Activated CD8-positive, alpha-beta memory T cell treated with anti-CD3 and anti-CD28 coated beads, Interleukin-2, amount 50 U/mL, for 48 hours (primary cell): Measurements from ENCODE around the gene ERLIN1.
"Not testable (repeated sequence)": the region's sequence is repeated elsewhere in the genome, so short reads cannot be mapped to it uniquely, and the experiment has no call there.

Source experiments
- DNase-seq: peaks from one replicate; pipeline ENCODE4 v3.0.0-alpha.2; 2020

ERLIN1 gene

DNA sequence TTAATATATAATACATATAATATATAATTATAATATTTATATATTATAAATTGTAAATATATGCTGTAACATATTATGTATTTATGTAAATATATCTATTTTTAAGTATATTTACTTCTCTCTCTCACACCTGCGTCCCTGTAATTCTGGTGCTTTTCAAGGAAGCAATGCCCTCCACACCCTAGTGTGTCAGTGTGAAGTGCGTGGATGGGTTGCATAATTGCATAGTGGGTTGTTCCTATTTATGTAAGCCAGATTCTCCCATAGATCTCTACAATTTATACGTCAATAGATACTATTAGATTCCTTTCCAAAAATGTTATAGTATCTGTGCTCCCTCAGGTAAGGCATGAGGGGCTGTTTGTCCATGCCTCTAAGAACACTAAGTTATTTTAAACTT, 54.3 kb downstream of the ERLIN1 start:
- no peak for DNase-seq

DNA sequence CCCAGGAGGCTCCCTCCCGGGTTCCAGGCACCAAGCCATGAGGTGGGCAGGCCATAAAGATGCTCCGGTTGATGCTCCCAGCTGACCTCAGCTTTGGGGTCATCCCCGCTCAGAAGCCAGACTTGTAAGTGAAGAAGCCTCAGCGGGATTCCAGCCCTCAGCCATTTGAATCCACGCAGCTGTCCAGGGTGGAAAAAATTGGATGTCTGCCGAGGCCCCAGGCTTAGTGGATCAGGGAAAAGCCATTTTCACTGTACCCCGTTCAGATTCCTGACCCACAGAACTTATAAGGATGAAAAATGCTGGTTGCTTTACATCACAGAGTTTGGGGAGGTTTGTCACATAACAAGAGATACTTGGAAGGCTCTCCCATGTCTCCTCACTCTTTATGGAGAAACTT, 55.0 kb downstream of the ERLIN1 start:
- DNase-seq: no peak

DNA sequence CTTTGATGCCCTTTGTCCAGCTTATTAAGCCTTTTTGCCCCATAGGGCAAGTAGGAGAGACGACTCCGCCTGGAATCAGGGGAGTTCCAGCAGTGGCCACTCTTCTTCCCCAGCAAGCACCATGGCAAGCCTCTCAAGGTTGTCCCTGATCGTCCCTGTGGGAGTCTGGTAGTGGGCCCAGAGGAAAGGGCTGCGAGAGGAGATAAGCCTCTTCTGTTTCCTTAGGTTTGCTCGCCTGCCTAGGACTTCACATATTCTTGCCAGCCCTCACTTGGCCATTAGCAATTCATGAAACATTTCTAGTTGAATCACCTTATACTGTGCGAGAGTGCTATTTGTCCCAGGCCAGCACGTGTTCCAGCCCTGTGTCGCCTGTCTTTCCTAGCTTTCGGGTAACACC, 56.4 kb downstream of the ERLIN1 start:
- no peak for DNase-seq

DNA sequence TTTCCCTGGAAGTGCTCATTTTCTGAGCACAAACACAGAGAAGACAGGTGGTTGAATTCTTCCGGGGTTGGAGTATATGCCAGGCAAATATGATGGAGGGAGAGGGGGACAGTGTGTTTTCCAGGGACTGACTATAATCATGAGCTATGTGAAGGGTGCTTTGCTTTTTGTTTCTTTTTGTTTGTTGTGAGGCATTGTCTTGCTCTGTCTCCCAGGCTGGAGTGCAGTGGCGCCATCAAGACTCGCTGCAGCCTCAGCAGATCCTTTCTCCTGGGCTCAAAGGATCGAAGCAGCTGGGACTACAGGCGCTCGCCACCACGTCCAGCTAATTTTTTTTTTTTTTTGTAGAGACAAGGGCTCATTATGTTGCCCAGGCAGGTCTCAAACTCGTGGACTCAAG, 56.9 kb downstream of the ERLIN1 start:
- no peak for DNase-seq

DNA sequence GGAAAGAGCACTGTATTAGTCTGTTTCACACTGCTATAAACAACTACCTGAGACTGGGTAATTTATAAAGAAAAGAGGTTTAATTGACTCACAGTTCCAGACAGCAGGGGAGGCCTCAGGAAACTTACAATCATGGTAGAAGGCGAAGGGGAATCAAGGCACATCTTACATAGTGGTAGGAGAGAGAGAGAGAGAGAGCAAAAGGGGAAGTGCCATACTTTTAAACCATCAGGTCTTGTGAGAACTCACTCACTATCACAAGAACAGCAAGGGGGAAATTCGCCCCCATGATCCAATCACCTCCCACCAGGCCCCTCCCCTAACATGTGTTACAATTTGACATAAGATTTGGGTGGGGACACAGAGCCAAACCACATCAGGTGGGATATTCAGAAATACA, 60.5 kb downstream of the ERLIN1 start:
- not testable (repeated sequence) for DNase-seq

DNA sequence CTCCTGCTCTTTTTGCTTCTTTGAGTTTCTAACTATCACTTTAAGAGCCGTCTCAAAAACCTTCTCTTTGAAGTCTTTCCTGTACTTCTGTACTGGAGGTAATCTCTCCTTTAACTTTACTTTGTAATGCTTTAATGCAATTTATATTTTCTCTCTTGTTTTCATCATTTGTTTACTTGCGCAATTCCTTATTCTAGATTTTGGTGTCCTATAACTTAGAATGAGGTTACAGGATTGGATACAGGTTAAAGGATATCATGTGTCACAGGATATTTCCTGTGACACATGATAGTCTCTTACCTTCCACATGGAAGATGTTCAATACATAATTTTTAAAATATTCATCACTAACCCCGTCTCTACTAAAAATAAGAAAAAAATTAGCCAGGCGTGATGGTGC, 61.7 kb downstream of the ERLIN1 start:
- no peak for DNase-seq

DNA sequence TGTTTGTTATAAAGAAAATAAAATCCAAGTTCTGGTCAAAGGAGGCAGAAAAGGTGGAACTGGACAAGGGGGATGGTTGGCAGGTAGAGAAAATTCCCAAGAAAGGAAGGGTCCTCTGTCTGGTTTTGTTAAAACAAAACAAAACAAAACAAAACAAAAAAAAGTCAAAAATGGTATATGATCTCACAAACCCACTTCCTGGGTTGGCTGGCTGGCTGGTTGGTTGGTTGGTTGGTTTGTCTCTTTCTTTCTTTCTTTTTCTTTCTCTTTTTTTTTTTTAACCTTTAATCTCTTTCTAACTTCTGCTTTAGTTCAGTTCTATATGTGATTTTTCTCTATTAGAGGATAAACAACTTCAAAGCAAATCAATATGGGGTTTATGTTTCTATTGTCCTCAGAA, 63.0 kb downstream of the ERLIN1 start:
- DNase-seq: no peak

DNA sequence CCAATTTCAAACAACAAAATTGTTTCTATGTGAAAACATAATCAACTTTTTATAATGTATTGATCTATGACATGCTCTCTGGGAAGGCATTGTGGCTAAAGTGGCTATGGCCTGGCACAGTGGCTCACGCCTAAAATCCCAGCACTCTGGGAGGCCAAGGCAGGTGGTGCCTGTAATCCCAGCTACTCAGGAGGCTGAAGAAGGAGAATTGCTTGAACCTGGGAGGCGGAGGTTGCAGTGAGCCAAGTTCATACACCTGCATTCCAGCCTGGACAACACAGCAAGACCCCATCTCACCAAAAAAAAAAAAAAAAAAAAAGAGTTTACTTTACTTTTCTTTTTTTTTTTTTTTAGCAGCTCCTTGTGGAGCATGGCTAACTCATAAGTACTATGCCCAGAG, 65.3 kb downstream of the ERLIN1 start:
- DNase-seq: no peak

DNA sequence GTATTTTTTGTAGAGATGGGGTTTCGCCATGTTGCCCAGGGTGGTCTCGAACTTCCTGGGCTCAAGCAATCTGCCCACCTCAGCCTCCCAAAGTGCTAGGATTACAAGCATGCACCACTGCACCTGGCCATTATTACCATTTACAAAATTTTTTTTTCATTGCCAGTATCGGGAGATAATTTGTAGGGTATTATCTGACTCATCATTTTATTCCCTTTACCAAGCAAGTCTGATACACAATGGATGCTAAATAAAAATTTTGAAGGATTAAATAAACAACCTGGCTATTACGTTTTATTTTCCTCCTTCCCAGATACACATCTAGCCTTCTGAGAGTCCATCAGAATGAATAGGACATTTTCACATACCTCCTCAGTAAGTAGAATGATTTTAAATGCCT, 66.1 kb downstream of the ERLIN1 start:
- no peak for DNase-seq

DNA sequence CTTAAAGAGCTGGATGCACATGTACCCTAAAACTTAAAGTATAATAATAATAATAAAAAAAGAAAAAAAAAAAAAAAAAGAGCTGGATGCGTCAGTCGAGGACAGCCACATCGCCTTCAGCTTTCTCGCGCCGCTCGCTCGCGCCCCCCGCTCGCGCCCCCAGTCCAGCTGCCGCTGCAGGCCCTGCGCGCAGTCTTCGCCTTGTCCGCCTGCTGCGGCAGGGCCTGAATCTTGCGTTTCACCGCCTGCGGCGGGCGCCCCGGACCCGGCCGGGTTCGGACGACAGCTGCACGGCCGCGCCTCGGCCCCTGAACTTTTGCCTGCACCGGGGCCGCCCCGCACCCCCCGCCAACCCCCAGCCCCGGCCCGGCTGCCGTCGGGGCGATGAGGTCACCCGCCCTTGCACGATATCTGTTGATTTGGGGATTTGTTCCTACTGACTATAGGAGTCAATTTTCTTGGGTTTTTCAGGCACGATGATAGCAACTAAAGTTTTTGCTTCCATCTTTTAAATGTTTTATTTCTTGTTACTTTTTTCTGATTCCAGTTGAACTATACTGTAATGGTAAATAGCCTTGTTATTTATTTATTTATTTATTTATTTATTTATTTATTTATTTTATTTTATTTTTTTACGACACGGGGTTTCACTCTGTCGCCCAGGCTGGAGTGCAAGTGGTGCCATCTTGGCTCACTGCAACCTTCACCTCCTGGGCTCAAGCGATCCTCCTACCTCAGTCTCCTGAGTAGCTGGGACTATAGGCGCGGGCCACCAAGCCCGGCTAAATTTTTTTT, 70.7 kb downstream of the ERLIN1 start:
- DNase-seq: no peak

DNA sequence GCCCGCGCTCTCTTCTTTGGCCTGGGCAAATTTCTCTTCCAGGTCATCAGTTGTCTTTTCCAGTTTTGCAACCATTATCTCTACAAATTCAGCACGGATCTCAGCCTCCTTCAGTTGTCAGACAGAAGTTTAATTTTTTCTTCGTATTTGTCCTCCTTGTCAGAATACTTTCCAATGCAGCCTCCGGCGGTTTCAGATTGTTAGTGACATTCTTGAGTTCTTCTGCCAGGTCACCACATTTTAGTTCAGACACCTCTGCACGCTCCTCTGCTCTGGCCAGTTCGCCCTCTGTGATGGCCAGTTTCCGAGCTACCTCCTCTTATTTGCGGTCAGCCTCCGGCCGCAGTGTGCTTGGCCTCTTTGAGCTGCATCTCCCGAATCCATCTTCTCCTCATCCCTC, 71.4 kb downstream of the ERLIN1 start:
- no peak for DNase-seq

DNA sequence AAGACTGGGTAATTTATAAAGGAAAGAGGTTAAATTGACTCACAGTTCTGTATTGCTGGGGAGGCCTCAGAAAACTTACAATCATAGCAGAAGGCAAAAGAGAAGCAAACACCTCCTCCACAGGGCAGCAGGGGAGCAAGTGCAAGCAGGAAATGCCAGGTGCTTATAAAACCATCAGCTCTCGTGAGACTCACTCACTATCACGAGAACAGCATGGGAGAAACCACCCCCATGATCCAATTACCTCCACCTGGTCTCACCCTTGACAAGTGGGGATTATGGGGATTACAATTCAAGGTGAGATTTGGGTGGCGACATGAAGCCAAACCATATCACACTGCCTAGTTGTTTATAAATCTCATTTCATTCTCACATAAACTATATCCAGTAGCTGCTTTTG, 76.2 kb downstream of the ERLIN1 start:
- no peak for DNase-seq

DNA sequence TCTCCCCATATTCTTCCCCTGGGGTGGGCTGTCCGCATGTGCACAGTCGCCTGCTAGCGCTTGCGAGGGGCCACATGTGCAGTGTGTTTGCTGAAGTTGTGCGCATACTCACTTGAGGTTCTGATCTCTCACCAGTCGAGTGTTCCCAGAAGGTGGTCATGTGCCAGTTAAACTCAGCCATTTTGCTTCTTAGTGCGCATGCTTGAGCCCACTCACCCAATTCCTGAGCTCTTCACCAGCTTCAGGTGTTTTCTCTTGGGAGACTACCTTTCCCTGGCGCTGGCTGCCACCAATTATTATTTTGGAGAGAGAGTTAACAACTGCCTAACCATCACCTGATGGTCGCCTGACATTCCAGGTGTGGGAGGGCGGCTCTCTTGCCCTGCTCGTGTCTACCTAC, 79.0 kb downstream of the ERLIN1 start:
- DNase-seq: no peak

DNA sequence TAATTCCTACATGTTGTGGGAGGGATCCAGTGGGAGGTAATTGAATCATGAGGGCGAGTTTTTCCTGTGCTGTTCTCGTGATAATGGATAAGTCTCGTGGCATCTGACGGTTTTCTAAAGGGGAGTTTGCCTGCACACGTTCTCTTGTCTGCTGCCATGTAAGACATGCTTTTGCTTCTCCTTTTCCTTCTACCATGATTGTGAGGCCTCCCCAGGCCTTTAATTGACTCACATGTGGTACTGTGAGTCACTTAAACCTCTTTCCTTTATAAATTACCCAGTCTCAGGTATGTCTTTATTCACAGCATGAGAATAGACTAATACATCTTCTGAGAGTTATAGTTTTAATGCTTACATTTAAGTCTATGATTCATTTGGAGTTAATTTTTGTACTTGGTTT, 81.5 kb downstream of the ERLIN1 start:
- DNase-seq: no peak

DNA sequence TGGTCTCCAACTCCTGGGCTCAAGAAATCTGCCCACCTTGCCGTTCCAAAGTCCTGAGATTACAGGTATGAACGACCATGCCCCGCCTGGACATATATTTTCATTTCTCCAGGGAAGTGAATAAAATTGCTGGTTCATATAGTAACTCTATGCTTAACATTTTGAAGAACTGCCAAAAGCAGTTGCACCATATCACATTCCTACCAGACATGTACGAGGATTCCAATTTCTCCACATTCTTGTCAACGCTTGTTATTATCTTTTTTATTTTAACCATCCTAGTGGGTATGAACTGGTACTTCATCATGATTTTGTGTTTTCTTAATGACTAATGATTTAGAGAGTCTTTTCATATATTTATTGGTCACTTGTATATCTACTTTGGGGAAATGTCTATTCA, 82.2 kb downstream of the ERLIN1 start:
- no peak for DNase-seq

DNA sequence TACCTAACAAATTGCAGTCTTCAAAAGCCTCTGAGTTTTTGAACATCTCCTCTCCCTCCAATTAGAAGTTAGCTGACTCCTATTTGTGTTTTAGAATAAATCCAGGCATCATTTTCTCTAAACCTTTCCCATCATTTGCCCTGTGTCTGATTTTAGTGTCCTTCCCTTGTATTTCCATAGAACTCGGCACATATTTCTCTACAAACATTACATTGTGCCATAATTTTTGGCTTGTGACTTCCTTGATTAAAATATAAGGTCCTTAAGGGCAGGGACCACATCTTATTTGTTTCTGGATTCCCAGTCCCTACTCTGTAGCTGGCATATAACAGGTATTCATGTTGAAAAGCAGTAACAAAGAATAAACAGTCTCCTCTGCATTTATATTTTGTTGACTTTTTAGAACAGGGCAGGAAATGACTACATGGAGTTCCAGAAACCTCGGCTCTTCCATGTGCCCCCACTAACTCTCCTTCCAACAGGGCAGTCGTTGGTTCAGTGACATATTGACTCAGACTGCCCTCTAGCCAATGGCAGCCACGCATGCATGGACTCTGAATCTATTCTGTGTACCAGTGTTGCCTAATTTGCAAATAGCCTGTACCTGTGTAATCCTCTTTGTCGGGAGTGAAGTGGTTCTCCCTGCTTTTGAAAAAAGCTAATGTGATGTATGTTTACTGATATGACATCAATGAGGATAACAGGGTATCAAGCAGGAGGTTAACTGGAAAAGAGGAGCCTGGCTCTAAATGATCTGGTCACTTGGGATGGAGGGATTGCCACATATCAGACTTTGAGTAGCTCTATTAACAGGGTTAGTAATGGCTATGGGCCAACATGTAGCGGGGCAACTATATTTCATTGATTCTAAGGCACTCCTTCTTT, 84.4 kb downstream of the ERLIN1 start:
- DNase-seq: no peak

DNA sequence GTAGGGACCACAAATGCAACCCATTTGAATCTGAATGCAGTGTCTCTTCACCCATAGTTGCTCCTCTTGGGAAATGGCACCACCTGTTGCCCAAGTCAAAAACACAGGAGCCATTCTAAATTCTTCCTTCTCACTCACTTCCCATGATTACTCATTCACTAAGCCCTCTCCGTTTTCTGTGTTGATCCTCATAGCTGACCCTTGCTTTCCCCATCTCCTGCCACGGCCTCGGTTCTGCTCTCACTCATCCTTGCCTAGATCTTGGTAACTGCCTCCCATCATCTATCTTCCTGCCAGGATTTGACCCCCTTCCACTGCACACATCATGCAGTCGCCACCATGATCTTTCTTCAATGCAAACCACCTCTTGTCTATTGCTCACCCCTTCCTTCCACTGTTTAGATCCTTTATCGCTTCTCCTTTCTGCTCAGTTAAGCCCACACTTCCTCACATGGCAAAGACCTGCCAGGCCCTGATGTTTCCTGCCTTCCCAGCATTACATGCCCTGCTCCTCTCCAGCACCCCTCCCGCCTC, 85.1 kb downstream of the ERLIN1 start:
- DNase-seq: no peak
